ENCODE measurements around the gene GPR135.

DNA sequence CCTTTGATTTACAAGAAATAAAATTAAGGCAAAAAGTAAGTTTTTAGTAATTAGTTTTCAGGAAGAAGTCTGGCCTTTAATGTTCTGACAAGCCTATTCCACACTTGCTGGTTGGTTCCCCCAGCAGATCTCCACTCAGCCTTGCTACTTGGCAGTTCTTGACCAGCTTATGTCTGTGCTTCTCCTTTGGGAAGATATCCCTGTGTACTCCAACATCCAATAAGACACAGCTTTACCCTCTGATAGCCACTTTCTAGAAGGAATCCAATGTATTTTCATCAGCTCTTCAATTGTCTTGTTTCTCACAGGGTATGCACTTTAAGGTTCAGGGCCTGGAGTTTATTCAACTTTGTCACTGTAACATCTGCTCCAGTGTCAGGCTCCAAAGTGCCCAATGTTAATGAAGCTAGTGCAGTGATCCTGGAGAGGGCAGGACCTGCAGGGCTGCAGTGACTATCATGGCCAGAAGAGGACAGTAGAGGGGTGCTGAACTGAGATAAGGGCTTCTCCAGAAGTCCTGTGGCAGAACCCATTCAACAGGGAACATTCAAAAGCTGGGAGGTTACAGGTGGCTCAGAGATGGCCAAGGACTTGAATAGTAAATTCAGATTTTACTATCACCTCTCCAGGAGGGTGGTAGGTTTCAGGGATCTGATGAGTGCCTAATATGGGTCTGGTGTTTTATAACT, 42.0 kb upstream of the GPR135 start:
- no peak for TF ChIP-seq POLR2AphosphoS5 (IDR thresholded peaks at IDR 0.05)
- peak; percentile 14 to 55 (median 47) for TF ChIP-seq CTCF (IDR thresholded peaks at IDR 0.05)
- TF ChIP-seq POLR2A (IDR thresholded peaks at IDR 0.05), result no peak
